Endothelial cell of umbilical vein (primary cell): ENCODE results near the gene AKAP13. TPM values are rescaled to one million over a fixed set of nuclear protein-coding genes. Genes with fewer than 3 reads are reported as not detected.

ENCODE experiments used
- BruUV-seq: library from RNA; stranded (reverse); fragments of 400-500 nt; replicated peaks from 2 replicates; lab custom pipeline; 2021; lab: Mats Ljungman, UMichigan
- CTCF ChIA-PET: fragments of 300-600, 350-600 bp; sonication (Branson Sonifier 250); formaldehyde crosslinking; loops from one replicate; lab custom pipeline; 2021; ENCODE audit warnings: antibody characterized with exemption, inconsistent platforms; lab: Charles Lee
- POLR2A ChIA-PET: fragments of 300-600, 350-600 bp; sonication (Branson Sonifier 250); formaldehyde crosslinking; loops from one replicate; lab custom pipeline; 2021; ENCODE audit warnings: antibody characterized with exemption, inconsistent platforms; lab: Charles Lee
- DNase-seq: peaks from one replicate; pipeline ENCODE4 v3.0.0-alpha.2; 2011; ENCODE audit warnings: low read depth, low spot score
- FAIRE-seq: peaks from 2 replicates; lab custom pipeline; 2011; peaks lifted over from hg19 to GRCh38; lab: Jason Lieb, UNC
- H2AFZ ChIP-seq: 2 replicates; pipeline ENCODE4 v1.6.0; 2012; ENCODE audit warnings: low read depth, low read length, control low read depth, inconsistent platforms
- H3K27ac ChIP-seq: 2 replicates; pipeline ENCODE4 v1.5.1; 2011; ENCODE audit warnings: low read depth, mild to moderate bottlenecking, control low read depth, low read length, moderate library complexity; ENCODE audit not compliant: insufficient read depth
- H3K27me3 ChIP-seq, 2 experiments: 2 replicates each; pipeline versions ENCODE4 v1.6.0 to v1.6.1; 2011; ENCODE audit warnings: low read length in 2 of 2, mixed read lengths in 1 of 2; ENCODE audit not compliant: control insufficient read depth in 2 of 2, insufficient read depth in 2 of 2
- H3K36me3 ChIP-seq, 2 experiments: 2 replicates in 1 of 2; 3 replicates in 1 of 2; pipeline ENCODE4 v1.5.1; 2011; ENCODE audit warnings: low read length in 2 of 2, mild to moderate bottlenecking in 1 of 2, moderate library complexity in 1 of 2; ENCODE audit not compliant: control insufficient read depth in 2 of 2, insufficient read depth in 2 of 2; ENCODE audit errors: extremely low read depth in 1 of 2
- H3K4me1 ChIP-seq: 3 replicates; pipeline ENCODE4 v1.5.1; 2011; ENCODE audit warnings: mild to moderate bottlenecking, low read length; ENCODE audit not compliant: control insufficient read depth, insufficient read depth; ENCODE audit errors: extremely low read depth
- H3K4me2 ChIP-seq: 2 replicates; pipeline ENCODE4 v1.6.1; 2011; ENCODE audit warnings: low read length, control low read depth, mixed read lengths; ENCODE audit not compliant: insufficient read depth
- H3K4me3 ChIP-seq, 3 experiments: fragments of 200-600 bp in 1 of 3; sonication (generic), shearing (Covaris generic) in 1 of 3; replicated peaks in 1 of 3; 2 replicates each; pipeline ENCODE4 v1.5.1; 2011 to 2016; ENCODE audit warnings: control low read depth in 3 of 3, low read length in 3 of 3, mild to moderate bottlenecking in 2 of 3, inconsistent platforms in 1 of 3, low read depth in 1 of 3, moderate library complexity in 1 of 3; ENCODE audit not compliant: insufficient read depth in 1 of 3
- H3K79me2 ChIP-seq: 2 replicates; pipeline ENCODE4 v1.6.0; 2012; ENCODE audit warnings: low read length, inconsistent platforms; ENCODE audit not compliant: control insufficient read depth, insufficient read depth
- H3K9ac ChIP-seq: replicated peaks from 2 replicates; pipeline ENCODE3; 2011; ENCODE audit warnings: low read length, control low read depth; ENCODE audit not compliant: insufficient read depth; ENCODE audit errors: extremely low read depth
- H3K9me1 ChIP-seq: replicated peaks from 3 replicates; pipeline ENCODE4 v1.6.0; 2011; ENCODE audit warnings: mild to moderate bottlenecking, low read length; ENCODE audit not compliant: control insufficient read depth, insufficient read depth; ENCODE audit errors: extremely low read depth
- H3K9me3 ChIP-seq: replicated peaks from 2 replicates; pipeline ENCODE4 v1.5.1; 2012; ENCODE audit warnings: low read length, inconsistent platforms; ENCODE audit not compliant: control insufficient read depth, insufficient read depth
- H4K20me1 ChIP-seq: replicated peaks from 2 replicates; pipeline ENCODE3; 2011; ENCODE audit warnings: mild to moderate bottlenecking, low read length; ENCODE audit not compliant: control insufficient read depth, insufficient read depth; ENCODE audit errors: extremely low read depth
- CTCF ChIP-seq, 2 donors: IDR thresholded peaks; 1 replicate in 1 of 2; 2 replicates in 1 of 2; pipeline ENCODE4 v1.5.1; 2011; ENCODE audit warnings: low read length in 2 of 2, mild to moderate bottlenecking in 2 of 2, moderate library complexity in 2 of 2, control low read depth in 1 of 2, inconsistent platforms in 1 of 2, low read depth in 1 of 2; ENCODE audit not compliant: insufficient read depth in 1 of 2; ENCODE audit errors: extremely low read depth in 1 of 2
- EZH2 ChIP-seq: IDR thresholded peaks from 2 replicates; pipeline ENCODE4 v1.6.1; 2012; ENCODE audit warnings: borderline replicate concordance, low read depth, mild to moderate bottlenecking, moderate library complexity, low read length, inconsistent platforms; ENCODE audit not compliant: severe bottlenecking
- FOS ChIP-seq: IDR thresholded peaks from 2 replicates; pipeline ENCODE4 v1.6.1; 2011; ENCODE audit warnings: mild to moderate bottlenecking, low read length, moderate library complexity, borderline replicate concordance; ENCODE audit not compliant: insufficient read depth
- GATA2 ChIP-seq: IDR thresholded peaks from 2 replicates; pipeline ENCODE4 v1.7.0; 2011; ENCODE audit warnings: low read depth, mild to moderate bottlenecking, moderate library complexity, mixed read lengths, low read length; ENCODE audit not compliant: insufficient read length, insufficient read depth
- JUN ChIP-seq: IDR thresholded peaks from 2 replicates; pipeline ENCODE4 v1.6.1; 2011; ENCODE audit warnings: borderline replicate concordance, low read depth; ENCODE audit not compliant: insufficient read length, insufficient read depth
- MAX ChIP-seq: IDR thresholded peaks from 2 replicates; pipeline ENCODE4 v1.6.1; 2011; ENCODE audit not compliant: insufficient read depth, insufficient read length
- MYC ChIP-seq: IDR thresholded peaks from one replicate; pipeline ENCODE4 v1.6.1; 2011; ENCODE audit warnings: mild to moderate bottlenecking, low read depth, low read length
- POLR2A ChIP-seq: IDR thresholded peaks from 2 replicates; pipeline ENCODE4 v1.6.1; 2012; ENCODE audit warnings: low read depth, mild to moderate bottlenecking, control low read depth, low read length
- POLR2AphosphoS5 ChIP-seq: IDR thresholded peaks from 2 replicates; pipeline ENCODE4 v1.6.1; 2012; ENCODE audit warnings: low read depth, mild to moderate bottlenecking, control low read depth, low read length, moderate library complexity; ENCODE audit not compliant: insufficient read depth
- dilution Hi-C: fragments of 300-500 bp; cut with MboI; formaldehyde crosslinking; loops from one replicate; pipeline ENCODE4 v1.15.0; 2019; ENCODE audit warnings: low sequenced_read_pairs; ENCODE audit not compliant: extremely low pct_ligation_motif_present
- intact Hi-C: fragments of 100-400 bp; cut with micrococcal nuclease; formaldehyde crosslinking; loops from one replicate; pipeline ENCODE4 v1.10.0; 2022
- polyA plus RNA-seq, 4 experiments: library from polyadenylated mRNA; depleted of rRNA in 3 of 4; stranded (reverse) in 3 of 4; unstranded in 1 of 4; fragments of >200 nt; gene quantifications; 2 replicates each; pipeline versions ENCODE4 v1.2.1 to v1.2.3, GENCODE V29; 2011 to 2012; ENCODE audit warnings: missing spikeins in 1 of 4
- total RNA-seq: library from RNA; stranded (reverse); gene quantifications from 2 replicates; pipeline ENCODE4 v1.2.3, GENCODE V29; 2021

Gene AKAP13
- total and polyA plus RNA-seq, 2 donors (not counting 3 experiments of a cell fraction or from before 2014, with no cell fraction given), result 22.8 to 87.8 TPM

- Histone ChIP-seq H3K9me3 (no peaks in the 10 kb centered on the region), H3K9ac (no peak overlapping the region), H3K27me3 (no peaks in the 10 kb centered on the region), H3K36me3 (no peaks in the 10 kb centered on the region), H3K4me1 (no peaks in the 10 kb centered on the region), H2AFZ (no peak overlapping the region), H3K4me2 (no peak overlapping the region), H4K20me1 (no peaks in the 10 kb centered on the region), H3K4me3 (no peak overlapping the region), H3K27ac (no peak overlapping the region), H3K79me2 (no peaks in the 10 kb centered on the region), H3K9me1 (no peaks in the 10 kb centered on the region)
- CTCF ChIA-PET, result interaction anchor here (0.9 kb wide), 1 partner anchor 14 kb away, joined by 3 read pairs; no protein-coding TSS in a partner anchor
- TF ChIP-seq MAX, result no peak
- no peak for TF ChIP-seq EZH2
- TF ChIP-seq POLR2A, result no peak
- no peak for TF ChIP-seq MYC
- TF ChIP-seq GATA2, result no peak
- no peak for TF ChIP-seq FOS
- no peak for TF ChIP-seq POLR2AphosphoS5
- no peak for TF ChIP-seq CTCF (IDR thresholded peaks at IDR 0.05; ENCODE audit: extremely low read depth in 1 of 2, insufficient read depth in 1 of 2, low read depth in 1 of 2, low read length in 2 of 2)
- no peak for TF ChIP-seq JUN
- no TSS peak for BruUV-seq
- DNase-seq, result no peak
- dilution Hi-C loops (no loop called here), intact Hi-C loops (no loop called here)
- POLR2A ChIA-PET, result interaction anchor here (0.6 kb wide), 1 partner anchor 205 kb away, joined by 3 read pairs; no protein-coding TSS in a partner anchor
- FAIRE-seq, result no peak
These were observed 296.1 kb downstream of the AKAP13 start for GRCh38 chr15:85676342-85677098.
